Measurements from ENCODE around the gene TUBA8.

GRCh38 chr22:18148293-18148965, 37.8 kb downstream of the TUBA8 start:
- TF ChIP-seq CTCF (IDR thresholded peaks at IDR 0.05) (no peak), POLR2A (IDR thresholded peaks at IDR 0.05) (no peak), EP300 (IDR thresholded peaks at IDR 0.05) (no peak)

Data from ovary (tissue), 3 donors.